ENCODE data around the gene AIMP1.
"Not testable (repeated sequence)": the region's sequence is repeated elsewhere in the genome, so short reads cannot be mapped to it uniquely, and the experiment has no call there.

The AIMP1 gene

DNA sequence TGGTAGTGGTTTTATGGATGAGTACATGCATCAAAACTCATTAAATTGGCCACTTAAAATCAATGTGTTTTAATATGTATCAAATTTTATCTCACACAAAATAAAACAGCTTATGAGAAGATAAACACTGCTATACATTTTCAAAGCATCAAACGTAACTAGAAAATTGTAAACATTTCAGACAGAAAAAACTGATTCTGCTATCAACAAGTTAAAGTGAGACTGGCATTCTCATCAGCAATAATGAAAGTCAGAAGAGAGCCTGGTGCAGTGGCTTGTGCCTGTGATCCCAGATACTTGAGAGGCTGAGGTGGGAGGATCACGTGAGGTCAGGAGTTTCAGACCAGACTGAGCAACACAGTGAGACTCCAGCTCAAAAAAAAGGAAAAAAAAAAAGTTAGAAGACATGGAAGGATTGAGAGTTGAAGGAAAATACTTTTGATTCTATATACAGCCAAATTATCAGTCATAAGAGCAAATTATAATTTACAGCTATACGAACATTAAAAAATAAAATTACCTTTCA is 3.3 kb upstream of the AIMP1 start:
- no peak for DNase-seq (ENCODE audit: low read depth in 2 of 2)

GRCh38 chr4:106314960-106315359 is 1.4 kb upstream of the AIMP1 start:
- DNase-seq (ENCODE audit: low read depth in 2 of 2) = no peak

DNA sequence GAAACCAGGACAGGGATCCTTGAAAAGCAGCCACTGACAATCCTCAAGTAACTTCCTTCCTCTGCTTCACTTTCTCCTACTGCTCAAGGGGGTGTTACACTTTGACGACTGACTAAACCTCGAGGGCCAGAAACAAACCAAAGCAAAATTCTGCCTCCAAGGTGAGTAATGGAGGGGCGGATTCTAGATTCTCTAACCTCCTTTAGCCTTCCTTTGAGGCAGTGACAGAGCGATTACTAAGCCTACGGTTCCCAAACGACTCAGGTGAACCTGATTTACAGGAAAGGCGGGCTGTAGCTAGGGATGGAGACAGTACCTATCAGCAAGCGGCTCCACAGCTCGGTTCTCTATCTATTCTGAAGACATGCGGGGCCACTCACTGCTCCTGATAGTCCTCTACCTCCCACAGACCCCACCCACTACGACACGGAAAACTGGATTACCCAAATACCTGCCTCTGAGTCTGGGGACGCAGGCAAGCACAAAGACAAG is 828 bp upstream of the AIMP1 start:
- peak; percentile 4 to 13 for DNase-seq (ENCODE audit: low read depth in 2 of 2)

DNA sequence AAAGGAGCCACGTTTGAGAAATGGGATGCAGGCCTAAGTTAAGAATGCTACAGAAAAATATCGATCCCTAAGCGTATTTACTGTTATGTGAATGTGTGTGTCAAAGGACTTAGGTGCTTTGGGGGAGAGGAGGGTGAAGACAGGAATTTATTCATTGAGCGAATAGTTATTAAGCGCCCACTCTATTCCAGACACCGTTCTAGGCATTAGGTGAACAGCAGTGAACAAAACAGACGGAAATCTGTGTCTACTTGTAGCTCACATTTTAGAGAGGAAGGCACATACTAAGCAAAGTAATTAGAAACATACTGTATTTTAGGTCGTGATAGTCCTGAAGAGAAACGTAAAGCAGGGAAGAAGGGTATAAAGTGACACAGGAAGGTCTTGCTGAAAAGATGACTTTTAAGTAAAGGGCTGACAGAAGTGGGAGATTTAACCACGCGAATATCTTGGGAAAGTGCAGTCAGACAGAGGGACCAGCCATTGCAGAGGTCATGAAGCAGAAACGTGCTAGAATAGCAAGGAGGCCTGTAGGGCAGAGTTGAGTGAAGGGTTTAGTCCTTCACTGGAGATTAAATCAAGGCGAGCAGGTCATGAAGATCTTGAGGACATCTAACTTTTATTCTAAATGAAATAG is 541 bp downstream of the AIMP1 start:
- no peak for DNase-seq (ENCODE audit: low read depth in 2 of 2)

DNA sequence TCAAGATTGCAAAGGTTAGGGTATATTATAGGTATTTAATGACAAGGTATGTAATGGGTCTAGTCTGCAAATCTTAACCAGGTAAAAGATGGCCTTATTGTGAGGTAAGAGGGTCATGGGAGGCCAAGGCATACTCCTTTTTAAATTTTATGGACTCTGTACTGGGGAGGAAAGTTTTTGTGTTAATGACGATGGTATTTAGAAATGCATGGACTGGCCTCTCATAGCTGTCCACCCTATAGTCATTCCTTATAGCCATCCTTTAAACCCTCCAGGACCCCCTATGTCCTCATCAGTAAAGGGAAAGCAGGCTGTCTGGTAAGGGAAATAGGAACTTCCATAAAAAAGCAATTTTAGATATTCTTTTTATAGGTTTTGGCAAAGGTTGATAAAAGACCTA is 1.5 kb downstream of the AIMP1 start:
- no peak for DNase-seq (ENCODE audit: low read depth in 2 of 2)

DNA sequence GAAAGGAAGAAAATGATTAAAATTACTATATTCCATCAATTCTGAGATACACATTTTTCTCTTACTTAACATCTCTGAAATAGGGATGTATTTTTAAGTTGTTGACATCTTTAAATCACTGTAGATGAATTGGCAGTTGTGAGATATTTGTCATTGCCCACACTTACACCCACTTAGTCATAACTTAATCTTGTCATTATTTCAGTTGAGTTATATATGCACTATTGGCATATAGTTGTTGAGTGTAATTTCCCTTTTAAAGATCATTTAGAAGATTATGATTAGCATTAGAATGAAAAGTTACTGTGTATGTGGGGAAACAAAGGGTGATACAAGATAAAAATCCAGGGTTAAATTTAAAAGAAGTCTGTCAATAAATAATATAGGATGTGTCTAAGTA is 2.2 kb downstream of the AIMP1 start:
- DNase-seq (ENCODE audit: low read depth in 2 of 2) = no peak

DNA sequence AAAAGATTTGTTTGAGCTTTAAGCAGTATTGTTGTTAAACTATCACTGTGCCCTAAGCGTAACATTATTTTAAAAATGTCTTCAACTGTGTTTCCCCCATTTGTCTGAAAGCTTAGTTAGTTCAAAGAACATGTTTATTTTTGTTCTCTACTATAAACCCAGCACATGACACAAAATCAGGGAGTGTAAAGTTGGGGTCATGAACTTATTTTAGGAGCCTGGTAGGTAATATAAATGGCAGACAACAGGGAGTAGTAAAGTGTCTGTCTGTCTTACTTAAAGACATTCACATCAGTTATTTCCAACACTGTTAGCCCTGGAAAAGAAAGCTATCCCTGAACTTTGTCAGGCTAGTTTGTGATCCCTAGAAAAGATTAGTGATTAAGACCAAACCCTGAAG is 3.9 kb downstream of the AIMP1 start:
- DNase-seq (ENCODE audit: low read depth in 2 of 2) = no peak

- DNase-seq (ENCODE audit: low read depth in 2 of 2) = not testable (repeated sequence)
Measured at GRCh38 chr4:106321168-106321567, 4.8 kb downstream of the AIMP1 start.

DNA sequence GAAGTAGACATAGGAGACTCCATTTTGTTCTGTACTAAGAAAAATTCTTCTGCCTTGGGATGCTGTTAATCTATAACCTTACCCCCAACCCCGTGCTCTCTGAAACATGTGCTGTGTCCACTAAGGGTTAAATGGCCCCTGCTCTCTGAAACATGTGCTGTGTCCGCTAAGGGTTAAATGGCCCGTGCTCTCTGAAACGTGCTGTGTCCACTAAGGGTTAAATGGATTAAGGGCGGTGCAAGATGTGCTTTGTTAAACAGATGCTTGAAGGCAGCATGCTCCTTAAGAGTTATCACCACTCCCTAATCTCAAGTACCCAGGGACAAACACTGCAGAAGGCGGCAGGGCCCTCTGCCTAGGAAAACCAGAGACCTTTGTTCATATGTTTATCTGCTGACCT is 5.5 kb downstream of the AIMP1 start:
- DNase-seq (ENCODE audit: low read depth in 2 of 2) = not testable (repeated sequence)

- DNase-seq (ENCODE audit: low read depth in 2 of 2) = no peak
Measured at GRCh38 chr4:106323119-106323518, 6.8 kb downstream of the AIMP1 start.

DNA sequence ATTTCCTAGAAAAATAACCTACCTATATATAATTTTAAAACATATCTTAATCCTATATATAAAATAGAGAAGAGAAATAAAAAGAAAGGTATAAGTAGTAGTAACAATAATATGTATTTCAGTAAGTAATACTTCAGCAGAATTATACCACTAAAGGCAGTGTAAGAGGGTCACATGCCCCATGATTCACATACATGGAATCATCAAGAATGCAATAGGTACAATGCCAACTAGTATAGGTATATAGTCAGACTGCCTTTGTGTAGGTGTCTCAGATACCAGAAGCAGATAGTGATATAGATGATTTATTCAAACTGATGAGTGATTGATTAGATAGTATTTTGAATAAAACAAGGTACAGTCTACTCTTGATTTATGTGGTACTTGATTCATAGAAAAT is 9.4 kb downstream of the AIMP1 start:
- DNase-seq (ENCODE audit: low read depth in 2 of 2) = no peak

- DNase-seq (ENCODE audit: low read depth in 2 of 2) = no peak
Measured at GRCh38 chr4:106329041-106329618, 12.8 kb downstream of the AIMP1 start.

- no peak for DNase-seq (ENCODE audit: low read depth in 2 of 2)
Measured at GRCh38 chr4:106333186-106333585, 16.8 kb downstream of the AIMP1 start.

GRCh38 chr4:106334741-106335470 is 18.6 kb downstream of the AIMP1 start:
- DNase-seq (ENCODE audit: low read depth in 2 of 2) = no peak

DNA sequence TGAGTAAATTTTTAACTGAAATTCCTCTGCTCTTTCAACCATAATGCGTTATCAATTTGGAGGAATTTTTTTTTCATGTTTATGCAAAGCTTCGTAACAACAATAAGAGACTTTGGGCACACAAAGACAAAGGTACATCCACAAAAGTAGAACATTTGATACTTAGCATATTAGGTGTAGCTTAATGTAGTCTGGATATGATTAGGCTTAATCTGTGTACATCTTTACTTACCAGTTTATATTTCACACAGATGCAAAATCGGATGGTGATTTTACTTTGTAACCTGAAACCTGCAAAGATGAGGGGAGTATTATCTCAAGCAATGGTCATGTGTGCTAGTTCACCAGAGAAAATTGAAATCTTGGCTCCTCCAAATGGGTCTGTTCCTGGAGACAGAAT is 20.3 kb downstream of the AIMP1 start:
- DNase-seq (ENCODE audit: low read depth in 2 of 2) = no peak

- DNase-seq (ENCODE audit: low read depth in 2 of 2) = no peak
Measured at GRCh38 chr4:106337916-106338315, 21.6 kb downstream of the AIMP1 start.

- no peak for DNase-seq (ENCODE audit: low read depth in 2 of 2)
Measured at GRCh38 chr4:106338671-106339070, 22.3 kb downstream of the AIMP1 start.

DNA sequence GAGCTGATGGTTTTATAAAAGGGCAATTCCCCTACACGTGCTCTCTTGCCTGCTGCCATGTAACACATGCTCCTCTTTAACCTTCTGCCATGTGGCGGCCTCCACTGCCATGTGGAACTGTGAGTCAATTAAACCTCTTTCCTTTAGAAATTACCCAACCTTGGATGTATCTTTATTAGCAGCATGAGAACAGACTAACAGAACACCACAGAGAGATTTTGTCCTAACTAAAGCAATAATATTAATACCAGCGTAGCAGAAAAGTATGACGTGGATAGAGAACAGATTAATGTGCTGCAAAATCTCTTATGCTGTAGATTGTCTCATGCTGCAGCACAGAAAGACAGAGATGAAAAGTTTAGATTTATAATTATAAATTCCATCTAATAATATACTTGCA is 23.1 kb downstream of the AIMP1 start:
- DNase-seq (ENCODE audit: low read depth in 2 of 2) = no peak

DNA sequence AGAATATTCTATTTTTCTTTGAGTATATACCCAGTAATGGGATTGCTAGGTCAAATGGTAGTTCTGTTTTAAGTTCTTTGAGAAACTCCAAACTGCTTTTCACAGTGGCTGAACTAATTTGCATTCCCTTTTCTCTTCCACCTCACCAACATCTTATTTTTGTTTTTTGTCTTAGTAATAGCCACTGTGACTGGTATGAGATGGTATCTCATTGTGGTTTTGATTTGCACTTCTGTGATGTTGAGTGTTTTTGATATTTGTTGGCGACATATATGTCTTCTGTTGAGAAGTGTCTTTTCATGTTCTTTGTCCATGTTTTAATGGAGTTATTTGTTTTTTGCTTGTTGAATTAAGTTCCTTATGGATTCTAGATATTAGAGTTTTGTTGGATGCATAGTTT is 24.4 kb downstream of the AIMP1 start:
- DNase-seq (ENCODE audit: low read depth in 2 of 2) = no peak

- no peak for DNase-seq (ENCODE audit: low read depth in 2 of 2)
Measured at GRCh38 chr4:106343865-106344646, 27.7 kb downstream of the AIMP1 start.

- DNase-seq (ENCODE audit: low read depth in 2 of 2) = no peak
Measured at GRCh38 chr4:106344647-106344970, 28.3 kb downstream of the AIMP1 start.

DNA sequence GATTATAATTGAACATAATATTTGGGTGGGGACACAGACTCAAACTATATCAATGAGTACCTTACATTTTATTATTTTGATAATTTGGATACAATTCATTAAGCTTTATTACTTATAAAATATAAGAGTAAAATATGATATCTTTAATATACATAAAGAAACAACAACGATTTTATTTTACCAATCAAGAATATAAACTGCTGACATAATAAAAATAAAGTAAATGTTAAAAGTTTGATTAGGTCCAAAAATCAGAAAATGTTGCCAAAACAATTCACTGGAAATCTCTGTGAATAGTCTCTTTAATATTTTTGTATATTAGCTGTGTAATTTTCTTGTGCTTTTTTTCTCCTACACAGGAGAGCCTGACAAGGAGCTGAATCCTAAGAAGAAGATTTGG is 30.8 kb downstream of the AIMP1 start:
- no peak for DNase-seq (ENCODE audit: low read depth in 2 of 2)

Data from stimulated activated CD8-positive, alpha-beta memory T cell treated with anti-CD3 and anti-CD28 coated beads, Interleukin-2, amount 100 ng/mL, for 48 hours (primary cell).